Endothelial cell of umbilical vein (primary cell): Measurements from ENCODE around the gene GLIS2. TPM values are rescaled to one million over a fixed set of nuclear protein-coding genes. Genes with fewer than 3 reads are reported as not detected.

Source experiments
- BruUV-seq: library from RNA; stranded (reverse); fragments of 400-500 nt; replicated peaks from 2 replicates; lab custom pipeline; 2021; lab: Mats Ljungman, UMichigan
- CTCF ChIA-PET: fragments of 300-600, 350-600 bp; sonication (Branson Sonifier 250); formaldehyde crosslinking; loops from one replicate; lab custom pipeline; 2021; ENCODE audit warnings: antibody characterized with exemption, inconsistent platforms; lab: Charles Lee
- POLR2A ChIA-PET: fragments of 300-600, 350-600 bp; sonication (Branson Sonifier 250); formaldehyde crosslinking; loops from one replicate; lab custom pipeline; 2021; ENCODE audit warnings: antibody characterized with exemption, inconsistent platforms; lab: Charles Lee
- DNase-seq: peaks from one replicate; pipeline ENCODE4 v3.0.0-alpha.2; 2011; ENCODE audit warnings: low read depth, low spot score
- FAIRE-seq: peaks from 2 replicates; lab custom pipeline; 2011; peaks lifted over from hg19 to GRCh38; lab: Jason Lieb, UNC
- H2AFZ ChIP-seq: 2 replicates; pipeline ENCODE4 v1.6.0; 2012; ENCODE audit warnings: low read depth, low read length, control low read depth, inconsistent platforms
- H3K27ac ChIP-seq: 2 replicates; pipeline ENCODE4 v1.5.1; 2011; ENCODE audit warnings: low read depth, mild to moderate bottlenecking, control low read depth, low read length, moderate library complexity; ENCODE audit not compliant: insufficient read depth
- H3K27me3 ChIP-seq, 2 experiments: 2 replicates each; pipeline versions ENCODE4 v1.6.0 to v1.6.1; 2011; ENCODE audit warnings: low read length in 2 of 2, mixed read lengths in 1 of 2; ENCODE audit not compliant: control insufficient read depth in 2 of 2, insufficient read depth in 2 of 2
- H3K36me3 ChIP-seq, 2 experiments: 2 replicates in 1 of 2; 3 replicates in 1 of 2; pipeline ENCODE4 v1.5.1; 2011; ENCODE audit warnings: low read length in 2 of 2, mild to moderate bottlenecking in 1 of 2, moderate library complexity in 1 of 2; ENCODE audit not compliant: control insufficient read depth in 2 of 2, insufficient read depth in 2 of 2; ENCODE audit errors: extremely low read depth in 1 of 2
- H3K4me1 ChIP-seq: 3 replicates; pipeline ENCODE4 v1.5.1; 2011; ENCODE audit warnings: mild to moderate bottlenecking, low read length; ENCODE audit not compliant: control insufficient read depth, insufficient read depth; ENCODE audit errors: extremely low read depth
- H3K4me2 ChIP-seq: 2 replicates; pipeline ENCODE4 v1.6.1; 2011; ENCODE audit warnings: low read length, control low read depth, mixed read lengths; ENCODE audit not compliant: insufficient read depth
- H3K4me3 ChIP-seq, 3 experiments: fragments of 200-600 bp in 1 of 3; sonication (generic), shearing (Covaris generic) in 1 of 3; replicated peaks in 1 of 3; 2 replicates each; pipeline ENCODE4 v1.5.1; 2011 to 2016; ENCODE audit warnings: control low read depth in 3 of 3, low read length in 3 of 3, mild to moderate bottlenecking in 2 of 3, inconsistent platforms in 1 of 3, low read depth in 1 of 3, moderate library complexity in 1 of 3; ENCODE audit not compliant: insufficient read depth in 1 of 3
- H3K79me2 ChIP-seq: 2 replicates; pipeline ENCODE4 v1.6.0; 2012; ENCODE audit warnings: low read length, inconsistent platforms; ENCODE audit not compliant: control insufficient read depth, insufficient read depth
- H3K9ac ChIP-seq: replicated peaks from 2 replicates; pipeline ENCODE3; 2011; ENCODE audit warnings: low read length, control low read depth; ENCODE audit not compliant: insufficient read depth; ENCODE audit errors: extremely low read depth
- H3K9me1 ChIP-seq: replicated peaks from 3 replicates; pipeline ENCODE4 v1.6.0; 2011; ENCODE audit warnings: mild to moderate bottlenecking, low read length; ENCODE audit not compliant: control insufficient read depth, insufficient read depth; ENCODE audit errors: extremely low read depth
- H3K9me3 ChIP-seq: replicated peaks from 2 replicates; pipeline ENCODE4 v1.5.1; 2012; ENCODE audit warnings: low read length, inconsistent platforms; ENCODE audit not compliant: control insufficient read depth, insufficient read depth
- H4K20me1 ChIP-seq: replicated peaks from 2 replicates; pipeline ENCODE3; 2011; ENCODE audit warnings: mild to moderate bottlenecking, low read length; ENCODE audit not compliant: control insufficient read depth, insufficient read depth; ENCODE audit errors: extremely low read depth
- EZH2 ChIP-seq: IDR thresholded peaks from 2 replicates; pipeline ENCODE4 v1.6.1; 2012; ENCODE audit warnings: borderline replicate concordance, low read depth, mild to moderate bottlenecking, moderate library complexity, low read length, inconsistent platforms; ENCODE audit not compliant: severe bottlenecking
- FOS ChIP-seq: IDR thresholded peaks from 2 replicates; pipeline ENCODE4 v1.6.1; 2011; ENCODE audit warnings: mild to moderate bottlenecking, low read length, moderate library complexity, borderline replicate concordance; ENCODE audit not compliant: insufficient read depth
- GATA2 ChIP-seq: IDR thresholded peaks from 2 replicates; pipeline ENCODE4 v1.7.0; 2011; ENCODE audit warnings: low read depth, mild to moderate bottlenecking, moderate library complexity, mixed read lengths, low read length; ENCODE audit not compliant: insufficient read length, insufficient read depth
- JUN ChIP-seq: IDR thresholded peaks from 2 replicates; pipeline ENCODE4 v1.6.1; 2011; ENCODE audit warnings: borderline replicate concordance, low read depth; ENCODE audit not compliant: insufficient read length, insufficient read depth
- MYC ChIP-seq: IDR thresholded peaks from one replicate; pipeline ENCODE4 v1.6.1; 2011; ENCODE audit warnings: mild to moderate bottlenecking, low read depth, low read length
- POLR2A ChIP-seq: IDR thresholded peaks from 2 replicates; pipeline ENCODE4 v1.6.1; 2012; ENCODE audit warnings: low read depth, mild to moderate bottlenecking, control low read depth, low read length
- POLR2AphosphoS5 ChIP-seq: IDR thresholded peaks from 2 replicates; pipeline ENCODE4 v1.6.1; 2012; ENCODE audit warnings: low read depth, mild to moderate bottlenecking, control low read depth, low read length, moderate library complexity; ENCODE audit not compliant: insufficient read depth
- dilution Hi-C: fragments of 300-500 bp; cut with MboI; formaldehyde crosslinking; loops from one replicate; pipeline ENCODE4 v1.15.0; 2019; ENCODE audit warnings: low sequenced_read_pairs; ENCODE audit not compliant: extremely low pct_ligation_motif_present
- intact Hi-C: fragments of 100-400 bp; cut with micrococcal nuclease; formaldehyde crosslinking; loops from one replicate; pipeline ENCODE4 v1.10.0; 2022
- polyA plus RNA-seq, 4 experiments: library from polyadenylated mRNA; depleted of rRNA in 3 of 4; stranded (reverse) in 3 of 4; unstranded in 1 of 4; fragments of >200 nt; gene quantifications; 2 replicates each; pipeline versions ENCODE4 v1.2.1 to v1.2.3, GENCODE V29; 2011 to 2012; ENCODE audit warnings: missing spikeins in 1 of 4
- total RNA-seq: library from RNA; stranded (reverse); gene quantifications from 2 replicates; pipeline ENCODE4 v1.2.3, GENCODE V29; 2021
- TF ChIP-seq, protein P1 (sequence below): IDR thresholded peaks from 2 replicates; pipeline ENCODE4 v1.6.1; 2011; ENCODE audit not compliant: insufficient read depth, insufficient read length
- TF ChIP-seq, protein P2 (sequence below), 2 donors: IDR thresholded peaks; 1 replicate in 1 of 2; 2 replicates in 1 of 2; pipeline ENCODE4 v1.5.1; 2011; ENCODE audit warnings: low read length in 2 of 2, mild to moderate bottlenecking in 2 of 2, moderate library complexity in 2 of 2, control low read depth in 1 of 2, inconsistent platforms in 1 of 2, low read depth in 1 of 2; ENCODE audit not compliant: insufficient read depth in 1 of 2; ENCODE audit errors: extremely low read depth in 1 of 2

Gene GLIS2
- total and polyA plus RNA-seq, 2 donors (not counting 3 experiments of a cell fraction or from before 2014, with no cell fraction given): 4.6 to 10.1 TPM

DNA sequence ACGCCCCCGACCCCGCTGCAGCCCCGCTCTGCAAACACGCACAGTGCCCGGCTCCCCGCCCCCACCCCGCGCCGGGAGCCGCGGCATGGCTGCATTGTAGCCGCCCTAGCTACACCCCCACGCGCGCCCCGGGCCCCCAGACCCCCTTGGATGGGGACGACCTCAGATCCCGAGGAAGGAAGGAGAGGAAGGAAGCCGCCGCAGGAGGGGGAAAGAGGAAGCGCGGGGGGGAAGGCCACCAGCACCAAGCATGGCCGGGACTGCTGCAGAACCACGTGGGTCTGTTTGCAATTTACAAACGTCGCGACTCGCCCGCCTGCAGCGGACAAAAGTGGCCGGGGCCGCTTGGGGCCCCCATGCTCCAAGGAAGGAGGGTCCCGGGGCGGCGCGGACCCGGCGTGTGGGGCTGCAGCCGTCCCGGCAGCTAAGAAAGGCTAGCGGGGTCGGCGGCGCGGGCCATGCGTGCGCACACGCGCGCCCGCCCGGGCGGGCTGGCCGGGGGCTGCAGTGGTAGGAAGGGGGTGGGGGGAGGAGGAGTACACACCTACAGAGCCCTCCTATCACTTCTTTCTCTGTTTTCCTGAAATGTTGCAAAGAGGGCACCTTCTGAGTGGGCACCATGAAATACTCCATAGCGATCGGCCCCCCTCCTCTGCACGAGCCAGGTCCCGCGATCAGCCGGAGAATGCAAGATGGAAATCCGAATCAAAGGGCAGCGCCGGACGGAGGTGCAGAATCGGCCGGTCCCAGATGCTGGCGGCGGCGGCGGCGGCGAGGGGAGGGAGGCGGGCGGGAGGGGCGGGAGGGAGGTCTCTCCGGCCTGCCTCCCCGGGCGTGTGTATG, 43.5 kb upstream of the GLIS2 start:
- peaks cover 15% of the 10 kb centered on the region for H3K4me1 ChIP-seq
- H3K9me1 ChIP-seq: no peaks in the 10 kb centered on the region
- no TSS peak for BruUV-seq
- no peaks in the 10 kb centered on the region for H3K27me3 ChIP-seq
- TF ChIP-seq FOS: no peak
- TF ChIP-seq, protein P1, sequence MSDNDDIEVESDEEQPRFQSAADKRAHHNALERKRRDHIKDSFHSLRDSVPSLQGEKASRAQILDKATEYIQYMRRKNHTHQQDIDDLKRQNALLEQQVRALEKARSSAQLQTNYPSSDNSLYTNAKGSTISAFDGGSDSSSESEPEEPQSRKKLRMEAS: peak; percentile 74
- peak; percentile 73 for TF ChIP-seq MYC
- TF ChIP-seq EZH2: no peak
- no peak for TF ChIP-seq POLR2AphosphoS5
- no peak for TF ChIP-seq JUN
- no peak for TF ChIP-seq GATA2
- TF ChIP-seq, protein P2, sequence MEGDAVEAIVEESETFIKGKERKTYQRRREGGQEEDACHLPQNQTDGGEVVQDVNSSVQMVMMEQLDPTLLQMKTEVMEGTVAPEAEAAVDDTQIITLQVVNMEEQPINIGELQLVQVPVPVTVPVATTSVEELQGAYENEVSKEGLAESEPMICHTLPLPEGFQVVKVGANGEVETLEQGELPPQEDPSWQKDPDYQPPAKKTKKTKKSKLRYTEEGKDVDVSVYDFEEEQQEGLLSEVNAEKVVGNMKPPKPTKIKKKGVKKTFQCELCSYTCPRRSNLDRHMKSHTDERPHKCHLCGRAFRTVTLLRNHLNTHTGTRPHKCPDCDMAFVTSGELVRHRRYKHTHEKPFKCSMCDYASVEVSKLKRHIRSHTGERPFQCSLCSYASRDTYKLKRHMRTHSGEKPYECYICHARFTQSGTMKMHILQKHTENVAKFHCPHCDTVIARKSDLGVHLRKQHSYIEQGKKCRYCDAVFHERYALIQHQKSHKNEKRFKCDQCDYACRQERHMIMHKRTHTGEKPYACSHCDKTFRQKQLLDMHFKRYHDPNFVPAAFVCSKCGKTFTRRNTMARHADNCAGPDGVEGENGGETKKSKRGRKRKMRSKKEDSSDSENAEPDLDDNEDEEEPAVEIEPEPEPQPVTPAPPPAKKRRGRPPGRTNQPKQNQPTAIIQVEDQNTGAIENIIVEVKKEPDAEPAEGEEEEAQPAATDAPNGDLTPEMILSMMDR (IDR thresholded peaks at IDR 0.05; ENCODE audit: extremely low read depth in 1 of 2, insufficient read depth in 1 of 2, low read depth in 1 of 2, low read length in 2 of 2): no peak
- no peak for TF ChIP-seq POLR2A
- no peak overlapping the region for H3K27ac ChIP-seq
- H3K36me3 ChIP-seq: no peaks in the 10 kb centered on the region
- H3K4me2 ChIP-seq: peak overlapping the region; percentile 68
- peak; percentile 41 for DNase-seq
- no peaks in the 10 kb centered on the region for H3K9me3 ChIP-seq
- H3K4me3 ChIP-seq: peak overlapping the region; percentile 58 to 89 (median 68)
- ChIA-PET CTCF (interaction anchor here (0.6 to 3.5 kb wide), 16 partner anchors 10 to 143 kb away, joined by 3 to 39 read pairs (median 8); no protein-coding TSS in a partner anchor), POLR2A (interaction anchor here (0.6 kb wide), 2 partner anchors 161 to 445 kb away, joined by 3 read pairs; no protein-coding TSS in a partner anchor)
- H3K79me2 ChIP-seq: peaks cover 22% of the 10 kb centered on the region
- peak overlapping the region; percentile 64 for H2AFZ ChIP-seq
- peak overlapping the region; percentile 55 for H3K9ac ChIP-seq
- H4K20me1 ChIP-seq: no peaks in the 10 kb centered on the region
- dilution Hi-C loops (no loop called here), intact Hi-C loops (loop anchor here (2.0 to 5.0 kb wide), 3 partner anchors 16 to 130 kb away; partner anchors contain the start of gene GLIS2)
- no peak for FAIRE-seq
